Right hindlimb (tissue), 1 donor: ENCODE measurements around the gene CAPN14.

Experiments
- DNase-seq: peaks from one replicate; pipeline ENCODE4 v3.0.0-alpha.2; 2018

CAPN14 gene

DNA sequence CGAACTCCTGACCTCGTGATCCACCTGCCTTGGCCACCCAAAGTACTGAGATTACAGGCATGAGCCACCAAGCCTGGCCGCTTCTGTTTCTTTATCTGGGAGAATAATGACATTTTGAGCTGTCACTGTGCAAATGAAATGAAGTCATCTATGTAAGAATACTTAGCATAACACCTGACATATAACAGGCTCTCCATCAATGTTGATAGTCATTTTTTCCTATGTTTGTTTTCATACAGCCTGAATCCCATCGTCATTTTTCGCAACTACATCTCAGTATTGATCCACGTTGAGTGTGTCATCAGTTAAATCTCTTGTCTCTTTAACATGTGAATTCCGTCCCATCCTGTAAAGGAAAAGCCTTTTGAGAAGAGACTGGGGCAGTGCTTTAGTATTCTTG lies 6.4 kb upstream of the CAPN14 start:
- no peak for DNase-seq

DNA sequence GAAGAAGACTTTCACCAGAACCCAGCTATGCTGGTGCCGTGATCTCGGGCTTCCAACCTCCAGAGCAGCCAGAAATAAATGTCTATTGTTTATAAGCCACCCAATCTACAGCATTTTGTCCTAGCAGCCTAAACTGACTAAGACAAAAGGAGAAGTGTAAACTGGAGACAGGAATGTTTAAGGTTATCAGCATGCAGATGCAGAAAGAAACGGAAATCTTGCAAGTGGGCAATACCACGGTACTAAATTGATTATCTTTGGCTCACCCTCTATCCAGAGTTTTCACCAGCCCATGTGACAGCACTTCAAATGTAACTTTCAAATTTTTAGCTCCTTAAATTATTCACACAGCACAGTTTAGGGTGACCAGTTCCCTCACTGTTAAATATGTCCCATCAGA lies 5.7 kb upstream of the CAPN14 start:
- DNase-seq, result no peak

DNA sequence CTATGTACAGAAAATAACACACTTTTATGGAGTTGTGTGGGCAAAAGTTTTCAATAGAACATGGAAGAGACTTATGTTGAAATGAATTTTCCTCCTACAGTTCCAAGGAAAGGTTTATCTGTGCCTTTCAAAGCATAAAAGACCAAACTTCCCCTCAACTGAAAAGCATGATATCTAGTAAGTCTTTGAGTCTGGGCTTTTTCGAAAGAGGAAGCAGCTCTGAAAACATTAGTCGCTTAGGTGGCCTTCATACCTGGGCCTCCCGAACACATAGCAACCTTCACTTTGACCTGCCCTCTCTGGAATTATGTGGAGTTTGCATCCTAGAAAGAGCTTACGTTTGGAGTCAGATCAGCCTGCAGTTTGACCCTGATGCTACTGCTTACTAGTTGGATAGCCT lies 4.8 kb upstream of the CAPN14 start:
- no peak for DNase-seq

GRCh38 chr2:31221544-31221943 lies 4.2 kb upstream of the CAPN14 start:
- DNase-seq, result no peak

DNA sequence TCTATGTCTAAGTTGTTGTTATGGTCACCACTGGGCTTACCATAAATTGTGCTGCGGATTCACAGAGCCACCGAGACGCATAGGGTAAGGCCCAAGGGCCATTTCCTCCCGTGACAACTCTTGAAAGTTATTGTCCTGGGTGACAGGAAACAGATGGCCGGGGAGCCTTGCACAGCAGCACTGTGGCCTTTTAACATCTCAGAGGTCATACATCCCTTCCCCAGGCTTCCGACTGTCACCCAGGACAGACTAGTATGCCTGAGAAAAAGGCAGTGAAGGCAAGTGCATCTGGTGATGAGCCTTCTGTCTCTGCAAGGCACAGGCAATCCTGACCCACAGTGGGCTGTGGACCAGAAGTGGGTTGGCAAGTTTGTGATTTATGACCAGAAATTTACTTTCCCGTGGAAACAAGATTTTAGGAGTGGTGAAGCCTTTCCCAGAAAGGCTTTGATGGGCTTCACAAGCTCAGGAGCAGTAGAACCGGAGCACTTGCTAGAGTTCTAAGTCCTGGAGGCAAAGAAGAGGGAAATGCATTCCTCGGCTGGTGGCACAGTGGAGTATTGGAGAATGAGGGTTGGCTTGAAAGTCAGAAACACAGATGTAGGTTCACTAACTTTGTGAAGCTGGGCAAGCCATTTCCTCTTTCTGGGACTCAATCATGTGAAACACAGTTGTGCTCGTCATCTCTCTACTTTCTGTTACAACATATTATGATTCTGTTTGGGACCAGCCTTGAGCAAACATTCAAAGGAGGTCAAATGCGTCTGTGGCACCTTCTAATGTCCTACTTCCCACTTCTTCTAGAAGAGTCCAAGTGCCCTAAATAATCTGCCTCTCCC lies 2.0 kb upstream of the CAPN14 start:
- DNase-seq, result no peak

DNA sequence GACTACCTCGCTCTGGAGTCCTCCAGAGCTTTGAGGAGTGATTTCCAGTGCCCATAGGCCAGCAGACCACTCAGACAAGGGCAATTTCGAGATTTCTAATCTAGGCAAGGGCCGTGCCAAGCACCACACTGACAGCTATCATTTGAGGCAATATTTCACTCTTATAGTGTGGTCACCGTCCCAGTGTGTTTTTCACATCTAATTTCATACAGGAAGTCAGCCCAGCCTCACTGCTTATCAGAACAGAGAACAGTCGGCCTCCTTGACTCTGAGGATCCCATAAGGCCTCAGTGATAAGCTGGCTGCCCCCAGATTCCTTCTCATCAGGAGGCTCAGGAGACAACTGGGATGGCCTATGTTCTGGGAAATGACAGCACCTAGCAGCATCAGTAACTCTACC lies 581 bp downstream of the CAPN14 start:
- no peak for DNase-seq

GRCh38 chr2:31214444-31214915 lies 2.8 kb downstream of the CAPN14 start:
- no peak for DNase-seq

GRCh38 chr2:31213601-31214443 lies 3.5 kb downstream of the CAPN14 start:
- DNase-seq, result no peak

GRCh38 chr2:31212659-31213600 lies 4.4 kb downstream of the CAPN14 start:
- no peak for DNase-seq

GRCh38 chr2:31208240-31208639 lies 9.1 kb downstream of the CAPN14 start:
- DNase-seq, result no peak

GRCh38 chr2:31207790-31208189 lies 9.5 kb downstream of the CAPN14 start:
- DNase-seq, result no peak

DNA sequence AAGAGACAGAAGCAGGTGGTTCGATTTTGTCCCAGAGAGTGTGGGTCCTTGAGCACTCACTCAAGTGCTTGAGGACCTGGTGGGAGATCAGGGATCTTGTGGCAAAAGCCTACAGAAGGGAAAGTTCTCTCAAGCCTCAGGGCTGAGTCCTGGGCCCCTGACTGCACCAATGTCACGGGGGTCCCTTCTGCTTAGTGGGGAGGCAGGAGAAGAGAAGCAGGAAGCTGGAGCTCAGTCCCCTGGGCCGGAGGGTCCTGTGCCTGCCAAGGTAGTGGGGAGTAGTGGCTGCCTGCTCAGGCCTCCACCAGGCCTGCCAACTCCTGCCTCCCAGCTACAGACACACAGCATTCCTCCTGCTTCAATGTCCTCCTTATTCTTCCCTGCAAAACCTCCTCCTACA lies 11.7 kb downstream of the CAPN14 start:
- DNase-seq, result no peak

GRCh38 chr2:31205186-31205585 lies 12.1 kb downstream of the CAPN14 start:
- DNase-seq, result no peak

DNA sequence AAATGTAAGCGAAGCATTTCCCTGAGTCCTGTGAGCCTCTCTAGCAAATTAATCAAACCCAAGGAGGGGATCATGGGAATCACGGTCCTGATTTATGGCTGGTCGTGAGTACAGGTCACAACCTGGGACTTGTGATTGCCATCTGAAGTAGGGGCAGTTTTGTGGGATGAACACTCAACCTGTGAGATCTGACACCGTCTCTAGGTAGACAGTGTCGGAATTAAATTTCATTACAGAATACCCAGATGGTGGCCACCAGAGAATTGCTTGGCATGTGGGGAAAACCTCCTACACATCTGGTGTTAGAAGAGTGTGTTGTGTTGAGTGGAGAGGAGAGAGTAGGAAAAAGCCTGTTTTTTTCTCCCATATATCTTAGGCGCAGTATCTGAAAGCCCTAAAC lies 12.5 kb downstream of the CAPN14 start:
- DNase-seq, result no peak

GRCh38 chr2:31203916-31204315 lies 13.4 kb downstream of the CAPN14 start:
- DNase-seq, result no peak

GRCh38 chr2:31202833-31203232 lies 14.5 kb downstream of the CAPN14 start:
- no peak for DNase-seq

DNA sequence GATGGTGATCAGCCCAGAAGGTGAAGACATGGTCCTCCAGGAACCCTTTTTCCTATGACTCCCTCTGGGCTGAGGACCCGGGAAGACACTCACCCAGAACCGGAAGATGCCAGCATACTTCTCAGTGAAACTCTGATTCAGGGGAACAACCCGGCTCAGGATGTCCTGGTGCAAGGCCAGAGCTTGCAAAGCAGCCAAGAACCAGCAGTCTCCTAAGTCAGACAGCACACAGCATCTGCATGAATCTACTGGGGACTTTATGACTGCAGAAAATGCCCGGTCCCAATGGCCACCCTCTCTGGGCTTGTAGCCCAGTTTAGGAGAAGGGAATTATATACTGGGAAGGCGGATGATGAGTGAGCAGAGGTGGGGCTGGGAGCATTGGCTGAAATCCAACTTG lies 15.3 kb downstream of the CAPN14 start:
- no peak for DNase-seq

- no peak for DNase-seq
These were observed 16.3 kb downstream of the CAPN14 start for GRCh38 chr2:31200972-31201371.

DNA sequence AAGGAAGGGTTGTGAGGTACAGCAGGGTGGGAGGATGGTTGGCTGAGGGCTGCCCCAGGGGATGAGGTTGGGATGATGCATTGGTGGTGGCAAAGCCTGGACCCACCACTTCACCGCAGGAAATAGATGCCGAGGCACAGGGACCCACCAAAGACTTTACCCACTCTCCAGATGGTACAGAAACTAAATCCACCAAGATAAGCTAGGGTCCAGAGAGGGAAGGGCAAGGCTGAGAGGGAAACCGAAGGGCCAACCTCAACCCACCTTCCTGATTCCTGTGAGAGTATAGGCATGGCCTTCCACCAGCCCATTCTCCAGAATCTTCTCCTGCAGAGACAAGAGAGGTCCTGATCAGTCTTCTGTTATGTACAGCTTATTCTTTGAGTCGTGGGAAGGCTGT lies 18.1 kb downstream of the CAPN14 start:
- no peak for DNase-seq

DNA sequence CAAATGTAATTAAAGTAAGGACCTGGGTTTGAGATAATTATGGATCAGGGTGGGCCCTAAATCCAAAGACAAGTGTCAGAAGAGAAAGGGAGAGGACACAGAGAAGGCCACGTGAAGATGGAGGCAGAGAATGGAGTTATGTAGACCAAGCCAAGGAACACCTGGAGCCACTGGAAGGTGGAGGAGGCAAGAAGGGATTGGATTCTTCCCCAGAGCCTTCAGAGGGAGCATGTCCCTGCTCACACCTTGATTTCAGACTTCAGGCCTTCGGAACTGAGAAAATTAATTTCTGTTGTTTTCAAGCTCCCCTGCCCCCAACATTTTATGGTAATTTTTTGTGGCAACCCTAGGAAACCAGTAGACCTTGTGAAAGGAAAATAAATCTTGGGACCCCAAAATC lies 19.6 kb downstream of the CAPN14 start:
- no peak for DNase-seq

DNA sequence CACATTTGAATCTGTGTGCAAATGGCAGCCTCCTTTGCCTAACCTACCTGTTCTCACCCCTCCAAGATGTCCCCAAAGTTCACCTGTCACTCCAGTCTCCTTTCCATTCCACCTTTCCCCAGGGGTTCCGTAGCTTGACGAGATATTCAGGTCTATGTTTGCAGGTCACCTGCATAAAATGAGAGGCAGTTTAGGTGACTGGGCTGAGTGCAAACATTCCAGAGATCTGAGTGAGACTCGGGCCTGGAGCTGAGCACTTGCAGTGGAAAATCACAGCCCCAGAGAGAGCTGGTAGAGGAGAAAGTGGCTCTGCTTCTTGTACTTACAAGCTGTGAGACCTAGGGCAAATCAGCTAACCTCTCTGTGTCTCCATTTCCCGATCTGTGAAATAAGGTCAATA lies 20.1 kb downstream of the CAPN14 start:
- no peak for DNase-seq

DNA sequence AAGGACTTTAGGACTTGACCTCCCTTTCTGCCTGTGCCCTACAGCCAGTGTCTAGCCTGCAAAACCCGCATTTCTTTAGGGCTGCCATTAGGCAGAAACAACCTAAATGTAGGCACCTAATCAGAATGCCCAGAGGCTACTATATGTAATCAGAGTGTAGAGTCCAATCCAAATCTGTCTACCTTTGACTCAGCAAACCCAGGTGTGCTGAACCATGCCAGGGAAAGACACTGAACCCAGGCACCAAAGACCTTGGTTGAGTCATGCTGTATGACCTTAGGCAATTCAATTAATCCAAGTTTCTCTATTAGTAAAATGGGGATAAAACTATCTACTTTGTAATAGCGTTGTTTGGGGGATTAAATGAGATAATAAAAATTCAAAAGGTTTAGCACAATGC lies 20.7 kb downstream of the CAPN14 start:
- DNase-seq, result no peak

- DNase-seq, result no peak
These were observed 23.5 kb downstream of the CAPN14 start for GRCh38 chr2:31193806-31194205.
